Upper lobe of left lung (tissue), 4 donors: ENCODE results near the gene PKNOX2.

Experiments used
- EP300 ChIP-seq, 4 donors: sonication (generic); formaldehyde crosslinking; IDR thresholded peaks; one replicate each; pipeline ENCODE4 v1.5.1; 2017; ENCODE audit warnings: antibody characterized with exemption in 4 of 4, control low read depth in 2 of 4
- POLR2A ChIP-seq, 4 donors: fragments of 450-650 bp; IDR thresholded peaks; one replicate each; pipeline ENCODE4 v1.5.1; 2016 to 2017; ENCODE audit warnings: antibody characterized with exemption in 4 of 4, mild to moderate bottlenecking in 2 of 4

GRCh38 chr11:125123947-125124617, 40.5 kb upstream of the PKNOX2 start:
- TF ChIP-seq POLR2A (IDR thresholded peaks at IDR 0.05) (peak in 1 of 4 donors; percentile 39), EP300 (IDR thresholded peaks at IDR 0.05) (no peak)
